Ovary (tissue), 3 donors: ENCODE results near the gene KRTAP5-4.

Experiments used
- EP300 ChIP-seq: sonication (generic); formaldehyde crosslinking; IDR thresholded peaks from one replicate; pipeline ENCODE4 v1.6.1; 2017; ENCODE audit warnings: antibody characterized with exemption
- POLR2A ChIP-seq: fragments of 450-650 bp; IDR thresholded peaks from one replicate; pipeline ENCODE4 v1.6.1; 2017; ENCODE audit warnings: antibody characterized with exemption, mild to moderate bottlenecking, moderate library complexity
- TF ChIP-seq, protein P1 (sequence below), 3 donors: fragments of 450-650 bp in 2 of 3; fragments of 200-600 bp in 1 of 3; IDR thresholded peaks; one replicate each; pipeline versions ENCODE4 v1.5.1 to v1.8.0; 2016 to 2022; ENCODE audit warnings: antibody characterized with exemption in 3 of 3, mild to moderate bottlenecking in 1 of 3
- donor health status: DM: no; HTN: no; CAD: no.

- TF ChIP-seq, protein P1, sequence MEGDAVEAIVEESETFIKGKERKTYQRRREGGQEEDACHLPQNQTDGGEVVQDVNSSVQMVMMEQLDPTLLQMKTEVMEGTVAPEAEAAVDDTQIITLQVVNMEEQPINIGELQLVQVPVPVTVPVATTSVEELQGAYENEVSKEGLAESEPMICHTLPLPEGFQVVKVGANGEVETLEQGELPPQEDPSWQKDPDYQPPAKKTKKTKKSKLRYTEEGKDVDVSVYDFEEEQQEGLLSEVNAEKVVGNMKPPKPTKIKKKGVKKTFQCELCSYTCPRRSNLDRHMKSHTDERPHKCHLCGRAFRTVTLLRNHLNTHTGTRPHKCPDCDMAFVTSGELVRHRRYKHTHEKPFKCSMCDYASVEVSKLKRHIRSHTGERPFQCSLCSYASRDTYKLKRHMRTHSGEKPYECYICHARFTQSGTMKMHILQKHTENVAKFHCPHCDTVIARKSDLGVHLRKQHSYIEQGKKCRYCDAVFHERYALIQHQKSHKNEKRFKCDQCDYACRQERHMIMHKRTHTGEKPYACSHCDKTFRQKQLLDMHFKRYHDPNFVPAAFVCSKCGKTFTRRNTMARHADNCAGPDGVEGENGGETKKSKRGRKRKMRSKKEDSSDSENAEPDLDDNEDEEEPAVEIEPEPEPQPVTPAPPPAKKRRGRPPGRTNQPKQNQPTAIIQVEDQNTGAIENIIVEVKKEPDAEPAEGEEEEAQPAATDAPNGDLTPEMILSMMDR (IDR thresholded peaks at IDR 0.05) = no peak
- TF ChIP-seq POLR2A (no peak), EP300 (no peak)
These were observed 37.6 kb upstream of the KRTAP5-4 start for GRCh38 chr11:1659506-1659905.
